ENCODE measurements around the gene STN1. TPM values are rescaled to one million over a fixed set of nuclear protein-coding genes. Genes with fewer than 3 reads are reported as not detected.

The STN1 gene
- total RNA-seq, 1 experiment from 2014 or later = 14.3 TPM

GRCh38 chr10:103951942-103952341 is 34.0 kb upstream of the STN1 start:
- no peak for TF ChIP-seq EZH2 (IDR thresholded peaks at IDR 0.05; ENCODE audit: borderline replicate concordance, low read depth, low read length, poor library complexity, severe bottlenecking)
- TF ChIP-seq, protein P1, sequence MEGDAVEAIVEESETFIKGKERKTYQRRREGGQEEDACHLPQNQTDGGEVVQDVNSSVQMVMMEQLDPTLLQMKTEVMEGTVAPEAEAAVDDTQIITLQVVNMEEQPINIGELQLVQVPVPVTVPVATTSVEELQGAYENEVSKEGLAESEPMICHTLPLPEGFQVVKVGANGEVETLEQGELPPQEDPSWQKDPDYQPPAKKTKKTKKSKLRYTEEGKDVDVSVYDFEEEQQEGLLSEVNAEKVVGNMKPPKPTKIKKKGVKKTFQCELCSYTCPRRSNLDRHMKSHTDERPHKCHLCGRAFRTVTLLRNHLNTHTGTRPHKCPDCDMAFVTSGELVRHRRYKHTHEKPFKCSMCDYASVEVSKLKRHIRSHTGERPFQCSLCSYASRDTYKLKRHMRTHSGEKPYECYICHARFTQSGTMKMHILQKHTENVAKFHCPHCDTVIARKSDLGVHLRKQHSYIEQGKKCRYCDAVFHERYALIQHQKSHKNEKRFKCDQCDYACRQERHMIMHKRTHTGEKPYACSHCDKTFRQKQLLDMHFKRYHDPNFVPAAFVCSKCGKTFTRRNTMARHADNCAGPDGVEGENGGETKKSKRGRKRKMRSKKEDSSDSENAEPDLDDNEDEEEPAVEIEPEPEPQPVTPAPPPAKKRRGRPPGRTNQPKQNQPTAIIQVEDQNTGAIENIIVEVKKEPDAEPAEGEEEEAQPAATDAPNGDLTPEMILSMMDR (conservative IDR thresholded peaks at IDR 0.05; ENCODE audit: low read depth, low read length) = no peak
- CTCF ChIA-PET = no interaction called here
- no peak overlapping the region for H3K27ac ChIP-seq (ENCODE audit: low read depth, low read length, poor library complexity, severe bottlenecking)
- H3K4me1 ChIP-seq (ENCODE audit: insufficient read depth, low read length, poor library complexity, severe bottlenecking) = no peaks in the 10 kb centered on the region
- DNase-seq (ENCODE audit: low spot score) = no peak
- H3K9me3 ChIP-seq (ENCODE audit: low read depth, low read length, poor library complexity, severe bottlenecking) = peaks cover 5% of the 10 kb centered on the region
- BruUV-seq (replicated peaks) = no TSS peak
- no peak overlapping the region for H3K4me3 ChIP-seq (ENCODE audit: low read depth, low read length, poor library complexity, severe bottlenecking)
- no peaks in the 10 kb centered on the region for H3K36me3 ChIP-seq (ENCODE audit: insufficient read depth, low read length, poor library complexity, severe bottlenecking)
- H3K27me3 ChIP-seq (replicated peaks; ENCODE audit: insufficient read depth, low read depth, low read length, poor library complexity) = no peaks in the 10 kb centered on the region
- POLR2A ChIA-PET (ENCODE audit: low non-redundant PET) = no interaction called here
- intact Hi-C loops (cut with micrococcal nuclease; ENCODE audit: unreplicated experiment) = no loop called here

- TF ChIP-seq EZH2 (IDR thresholded peaks at IDR 0.05; ENCODE audit: borderline replicate concordance, low read depth, low read length, poor library complexity, severe bottlenecking) = no peak
- TF ChIP-seq, protein P1 (conservative IDR thresholded peaks at IDR 0.05; ENCODE audit: low read depth, low read length) = no peak
- no peaks in the 10 kb centered on the region for H3K27me3 ChIP-seq (replicated peaks; ENCODE audit: insufficient read depth, low read depth, low read length, poor library complexity)
- CTCF ChIA-PET = no interaction called here
- no peak overlapping the region for H3K4me3 ChIP-seq (ENCODE audit: low read depth, low read length, poor library complexity, severe bottlenecking)
- POLR2A ChIA-PET (ENCODE audit: low non-redundant PET) = no interaction called here
- no peaks in the 10 kb centered on the region for H3K4me1 ChIP-seq (ENCODE audit: insufficient read depth, low read length, poor library complexity, severe bottlenecking)
- no peaks in the 10 kb centered on the region for H3K36me3 ChIP-seq (ENCODE audit: insufficient read depth, low read length, poor library complexity, severe bottlenecking)
- BruUV-seq (replicated peaks) = no TSS peak
- intact Hi-C loops (cut with micrococcal nuclease; ENCODE audit: unreplicated experiment) = no loop called here
- no peak for DNase-seq (ENCODE audit: low spot score)
- H3K27ac ChIP-seq (ENCODE audit: low read depth, low read length, poor library complexity, severe bottlenecking) = no peak overlapping the region
- peaks cover 5% of the 10 kb centered on the region for H3K9me3 ChIP-seq (ENCODE audit: low read depth, low read length, poor library complexity, severe bottlenecking)
These were observed 33.2 kb upstream of the STN1 start for GRCh38 chr10:103951183-103951582.

DNA sequence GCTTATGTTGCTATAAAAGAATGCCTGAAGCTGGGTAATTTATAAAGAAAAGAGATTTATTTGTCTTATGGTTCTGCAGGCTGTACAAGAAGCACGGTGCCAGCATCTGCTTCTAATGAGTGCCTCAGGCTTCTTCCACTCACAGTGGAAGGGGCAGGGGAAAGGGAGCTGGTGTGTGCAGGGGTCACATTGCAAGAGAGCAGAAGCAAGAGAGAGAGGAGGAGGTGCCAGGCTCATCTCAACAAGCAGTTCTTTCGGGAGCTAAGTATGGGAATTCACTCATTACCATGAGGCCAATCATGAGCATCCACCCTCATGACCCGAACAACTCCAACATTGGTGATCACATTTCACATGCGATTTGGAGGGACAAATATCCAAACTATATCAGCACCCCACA is 31.7 kb upstream of the STN1 start:
- H3K27ac ChIP-seq (ENCODE audit: low read depth, low read length, poor library complexity, severe bottlenecking) = no peak overlapping the region
- no peaks in the 10 kb centered on the region for H3K27me3 ChIP-seq (replicated peaks; ENCODE audit: insufficient read depth, low read depth, low read length, poor library complexity)
- no peaks in the 10 kb centered on the region for H3K36me3 ChIP-seq (ENCODE audit: insufficient read depth, low read length, poor library complexity, severe bottlenecking)
- intact Hi-C loops (cut with micrococcal nuclease; ENCODE audit: unreplicated experiment) = no loop called here
- peaks cover 5% of the 10 kb centered on the region for H3K9me3 ChIP-seq (ENCODE audit: low read depth, low read length, poor library complexity, severe bottlenecking)
- ChIA-PET CTCF (no interaction called here), POLR2A (ENCODE audit: low non-redundant PET) (no interaction called here)
- H3K4me1 ChIP-seq (ENCODE audit: insufficient read depth, low read length, poor library complexity, severe bottlenecking) = no peaks in the 10 kb centered on the region
- H3K4me3 ChIP-seq (ENCODE audit: low read depth, low read length, poor library complexity, severe bottlenecking) = no peak overlapping the region
- BruUV-seq (replicated peaks) = no TSS peak
- no peak for DNase-seq (ENCODE audit: low spot score)
- no peak for TF ChIP-seq EZH2 (IDR thresholded peaks at IDR 0.05; ENCODE audit: borderline replicate concordance, low read depth, low read length, poor library complexity, severe bottlenecking)
- TF ChIP-seq, protein P1 (conservative IDR thresholded peaks at IDR 0.05; ENCODE audit: low read depth, low read length) = no peak

Measured in A673 (cell line).